HFFc6 (cell line): ENCODE measurements around the gene IRF6. TPM values are rescaled to one million over a fixed set of nuclear protein-coding genes. Genes with fewer than 3 reads are reported as not detected.
A peak's percentile ranks its signal among the peaks of the same experiment; 100 is the strongest.

Experiments used
- DNase-seq: peaks from one replicate; pipeline ENCODE4 v3.0.0-alpha.2; 2018
- H3K27ac Mint-ChIP-seq: 2 replicates; pipeline ENCODE4 v1.8.0; 2020; ENCODE audit warnings: mild to moderate bottlenecking, mixed read lengths
- H3K27me3 Mint-ChIP-seq: 2 replicates; pipeline ENCODE4 v1.8.0; 2021; ENCODE audit warnings: mild to moderate bottlenecking, moderate library complexity, mixed read lengths; ENCODE audit not compliant: insufficient read depth
- H3K36me3 Mint-ChIP-seq: 2 replicates; pipeline ENCODE4 v1.8.0; 2021; ENCODE audit warnings: low read depth, mixed read lengths
- H3K4me1 Mint-ChIP-seq: 2 replicates; pipeline ENCODE4 v1.8.0; 2020; ENCODE audit warnings: low read depth, mixed read lengths
- H3K4me3 Mint-ChIP-seq: 2 replicates; pipeline ENCODE4 v1.8.0; 2020; ENCODE audit warnings: mild to moderate bottlenecking, moderate library complexity, mixed read lengths
- H3K9me3 Mint-ChIP-seq: 2 replicates; pipeline ENCODE4 v1.8.0; 2020; ENCODE audit warnings: mild to moderate bottlenecking, mixed read lengths
- CTCF ChIP-seq: fragments of 200-600 bp; sonication (generic); IDR thresholded peaks from 2 replicates; pipeline ENCODE4 v1.5.0; 2021; ENCODE audit warnings: antibody characterized with exemption, mild to moderate bottlenecking
- total RNA-seq, 6 experiments: library from RNA; stranded (reverse); fragmentation: NEBNext Ultra II Directional; extraction: Animal tissue kit (Norgen Biotek cat#: 25700); gene quantifications; 2 replicates in 1 of 6; 3 replicates in 5 of 6; pipeline ENCODE4 v1.2.3, GENCODE V29; 2021

Gene IRF6
- total RNA-seq, 6 experiments from 2014 or later: 0.14 to 3.2 (median 0.28) TPM

GRCh38 chr1:209830722-209831121 is 24.8 kb upstream of the IRF6 start:
- Mint-ChIP-seq H3K9me3 (peaks cover 23% of the 10 kb centered on the region), H3K4me1 (peaks cover 90% of the 10 kb centered on the region), H3K36me3 (peaks cover 67% of the 10 kb centered on the region), H3K27ac (peak overlapping the region; percentile 71), H3K27me3 (peaks cover 2% of the 10 kb centered on the region), H3K4me3 (peak overlapping the region; percentile 95)
- no peak for DNase-seq
- TF ChIP-seq CTCF: no peak

GRCh38 chr1:209829716-209830115 is 23.8 kb upstream of the IRF6 start:
- H3K36me3 Mint-ChIP-seq: peaks cover 61% of the 10 kb centered on the region
- H3K9me3 Mint-ChIP-seq: peaks cover 23% of the 10 kb centered on the region
- H3K4me3 Mint-ChIP-seq: peak overlapping the region; percentile 95
- TF ChIP-seq CTCF: no peak
- peaks cover 88% of the 10 kb centered on the region for H3K4me1 Mint-ChIP-seq
- peak; percentile 20 for DNase-seq
- peaks cover 2% of the 10 kb centered on the region for H3K27me3 Mint-ChIP-seq
- H3K27ac Mint-ChIP-seq: peak overlapping the region; percentile 71

GRCh38 chr1:209827384-209828262 is 21.7 kb upstream of the IRF6 start, which contains the start of gene UTP25:
TSS of gene UTP25 (plus strand) at chr1:209827972. CDS start at chr1:209828064, 92 bp downstream.
- Mint-ChIP-seq H3K27me3 (peaks cover 2% of the 10 kb centered on the region), H3K36me3 (peaks cover 43% of the 10 kb centered on the region), H3K4me3 (peak within 1 kb of the TSS; percentile 95), H3K9me3 (peaks cover 23% of the 10 kb centered on the region), H3K4me1 (peaks cover 88% of the 10 kb centered on the region), H3K27ac (peak within 1 kb of the TSS; percentile 89)
- TF ChIP-seq CTCF: peak; percentile 73
- DNase-seq: peak; percentile 89

GRCh38 chr1:209825591-209826434 is 19.9 kb upstream of the IRF6 start:
- peaks cover 23% of the 10 kb centered on the region for H3K9me3 Mint-ChIP-seq
- H3K27ac Mint-ChIP-seq: no peak overlapping the region
- no peak for TF ChIP-seq CTCF
- H3K36me3 Mint-ChIP-seq: peaks cover 36% of the 10 kb centered on the region
- no peak overlapping the region for H3K4me3 Mint-ChIP-seq
- peaks cover 2% of the 10 kb centered on the region for H3K27me3 Mint-ChIP-seq
- DNase-seq: no peak
- peaks cover 80% of the 10 kb centered on the region for H3K4me1 Mint-ChIP-seq

GRCh38 chr1:209823143-209824041 is 17.4 kb upstream of the IRF6 start:
- Mint-ChIP-seq H3K36me3 (peaks cover 16% of the 10 kb centered on the region), H3K4me1 (peaks cover 63% of the 10 kb centered on the region), H3K9me3 (peaks cover 10% of the 10 kb centered on the region), H3K4me3 (peak overlapping the region; percentile 70), H3K27ac (peak overlapping the region; percentile 90), H3K27me3 (peaks cover 2% of the 10 kb centered on the region)
- peak; percentile 95 for TF ChIP-seq CTCF
- DNase-seq: peak; percentile 78
